ENCODE data around the gene CTDP1.
"Not testable (repeated sequence)": the region's sequence is repeated elsewhere in the genome, so short reads cannot be mapped to it uniquely, and the experiment has no call there.

CTDP1 gene

DNA sequence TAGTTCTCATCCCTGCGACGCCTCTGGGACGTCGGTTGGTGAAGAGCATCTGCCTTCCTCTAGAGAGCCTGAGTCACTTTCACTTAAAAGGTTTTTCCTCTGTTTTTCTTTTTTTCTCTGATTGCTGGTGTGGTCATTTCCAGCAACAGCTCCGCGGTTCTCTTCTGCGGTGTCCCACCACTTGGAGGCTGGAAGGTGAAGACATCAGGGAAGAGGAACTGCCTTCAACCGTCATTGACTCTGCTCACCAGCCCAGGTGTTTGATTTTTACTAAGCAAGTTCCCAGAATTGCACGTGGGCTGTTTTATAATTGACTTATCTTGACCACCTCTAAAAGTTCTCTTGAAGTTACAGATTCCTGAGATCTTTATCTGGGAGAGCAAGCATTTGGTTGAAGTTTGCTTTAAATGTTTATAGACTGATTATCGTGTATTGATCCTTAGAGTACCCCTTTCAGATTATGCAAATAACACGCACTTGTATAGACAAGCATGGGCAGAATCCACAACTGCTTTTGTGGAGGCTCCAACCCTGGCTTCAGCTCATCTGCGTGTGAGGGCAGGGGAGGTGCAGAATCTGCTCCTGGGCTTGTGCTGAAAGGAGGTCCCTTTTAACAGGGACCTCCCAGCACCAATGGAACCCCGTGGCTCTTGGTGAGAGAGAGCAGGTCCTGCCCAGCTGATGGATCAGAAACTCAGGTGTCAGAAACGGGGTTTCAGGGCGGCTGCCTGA lies 3.5 kb downstream of the CTDP1 start:
- DNase-seq = no peak

DNA sequence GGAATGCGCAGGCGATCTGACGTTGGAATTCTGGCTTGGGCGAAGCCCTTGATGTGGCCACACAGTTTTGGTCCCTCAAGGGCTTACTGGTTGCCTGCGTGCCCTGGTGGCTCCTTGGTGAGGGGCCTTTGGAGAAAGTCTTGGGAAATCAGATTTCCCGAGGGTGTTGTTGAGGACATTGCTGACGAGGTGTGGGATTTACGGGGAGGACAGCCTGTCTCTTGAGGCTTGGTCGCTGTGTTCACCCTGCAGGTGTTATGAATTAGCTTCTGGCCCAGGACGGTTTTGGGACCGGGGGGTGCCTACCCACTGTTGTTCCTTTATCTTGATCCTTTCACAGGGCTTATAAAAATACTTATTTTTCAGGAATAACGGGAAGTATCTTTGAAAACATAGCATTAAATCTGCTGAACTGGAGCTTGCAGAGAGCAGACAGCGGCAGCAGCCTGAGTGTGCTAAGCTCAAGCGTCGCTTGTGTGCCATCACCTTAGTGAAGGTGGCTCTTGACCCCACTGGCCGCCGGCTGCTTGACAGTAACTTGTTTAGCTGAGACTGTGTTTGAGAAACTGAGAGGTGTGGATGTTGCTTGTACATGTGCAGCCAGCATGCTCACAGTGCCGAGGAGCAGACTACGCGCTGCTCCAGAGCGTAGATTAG lies 4.2 kb downstream of the CTDP1 start:
- no peak for DNase-seq

DNA sequence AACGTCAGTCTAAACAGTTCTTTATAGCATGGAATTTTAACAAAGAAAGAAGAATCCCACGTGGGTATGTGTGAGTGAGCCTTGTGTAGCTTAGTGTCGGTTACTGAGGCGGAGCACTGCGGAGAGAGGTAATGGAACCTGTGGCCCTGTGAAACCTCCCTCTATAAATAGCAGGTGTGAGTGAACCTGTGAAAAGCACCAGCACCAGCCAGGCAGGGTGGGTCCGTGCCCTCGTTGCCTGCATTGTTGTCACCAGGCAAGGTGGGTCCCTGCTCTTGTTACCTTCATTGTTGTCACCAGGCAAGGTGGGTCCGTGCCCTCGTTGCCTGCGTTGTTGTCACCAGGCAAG lies 4.7 kb downstream of the CTDP1 start:
- DNase-seq = no peak

DNA sequence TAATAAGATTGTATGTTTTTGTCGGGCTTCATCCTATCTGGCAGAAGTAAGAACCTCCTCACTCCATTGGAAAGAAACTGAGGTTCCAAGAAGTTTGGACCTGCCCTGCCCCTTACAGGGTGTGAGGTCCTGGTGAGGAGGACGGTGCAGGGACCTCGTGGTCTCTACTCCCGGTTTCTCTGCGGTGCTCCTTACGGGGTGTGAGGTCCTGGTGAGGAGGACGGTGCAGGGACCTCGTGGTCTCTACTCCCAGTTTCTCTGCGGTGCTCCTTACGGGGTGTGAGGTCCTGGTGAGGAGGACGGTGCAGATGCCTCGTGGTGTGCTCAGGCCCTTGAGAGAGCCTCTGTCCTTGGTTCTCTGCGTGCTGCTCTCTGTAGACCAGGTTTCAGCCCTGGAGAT lies 5.2 kb downstream of the CTDP1 start:
- DNase-seq = no peak

DNA sequence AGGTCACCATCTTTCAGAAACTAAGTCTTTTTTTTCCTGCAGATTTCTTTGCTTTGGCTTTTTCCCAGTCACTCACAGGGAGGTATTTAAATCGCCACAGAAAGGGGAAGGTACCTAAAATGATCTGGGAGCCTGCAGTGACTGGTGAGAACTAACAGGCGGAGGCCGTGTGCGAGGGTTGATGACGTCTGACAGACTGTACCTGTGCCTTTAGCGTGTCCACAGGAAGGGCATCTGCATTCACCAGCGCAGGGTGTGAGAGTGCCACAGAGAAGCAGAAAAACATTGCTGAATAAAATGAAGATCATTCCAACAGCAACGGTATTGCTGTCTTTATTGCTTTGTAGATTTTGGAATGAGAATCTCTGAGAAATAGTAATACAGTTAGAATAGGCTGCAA lies 5.7 kb downstream of the CTDP1 start:
- DNase-seq = no peak

DNA sequence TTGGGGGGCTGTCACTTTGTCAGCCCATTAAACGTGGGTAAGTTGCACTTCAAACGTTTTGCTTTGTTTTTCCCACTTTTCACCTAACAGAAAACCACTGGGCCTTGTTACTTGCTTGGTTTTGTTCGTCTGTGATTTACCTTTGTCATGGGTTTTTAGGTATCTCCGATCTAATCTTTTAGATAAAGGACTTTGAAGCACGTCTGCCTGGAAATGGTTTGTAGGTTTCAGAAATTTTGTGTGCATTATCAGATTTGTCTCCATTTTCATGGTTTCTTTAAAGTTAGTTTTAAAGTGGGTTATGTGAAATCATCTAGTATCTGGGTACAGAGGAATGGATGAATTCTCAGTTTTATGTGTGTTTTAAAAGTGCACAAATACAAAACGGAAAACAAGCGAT lies 6.4 kb downstream of the CTDP1 start:
- DNase-seq = no peak

DNA sequence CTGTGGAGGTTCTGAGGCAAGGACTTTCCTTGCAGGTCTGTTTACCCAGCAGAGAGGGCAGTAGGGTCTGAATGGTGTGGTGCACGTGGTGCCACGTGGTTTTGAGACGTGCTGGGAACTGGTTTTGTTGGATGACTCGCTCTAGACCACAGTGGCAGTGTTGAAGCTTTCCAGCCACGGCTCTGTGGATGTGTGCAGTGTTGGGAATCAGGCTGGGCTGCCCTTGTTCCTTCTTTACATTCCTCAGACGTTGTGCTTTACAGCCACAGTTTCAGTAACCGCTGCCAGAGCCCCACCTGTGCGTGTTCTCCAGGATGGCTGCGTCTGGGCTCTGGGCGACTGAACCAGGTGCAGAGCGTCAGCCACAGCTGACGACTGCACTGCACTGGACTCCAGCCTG lies 8.2 kb downstream of the CTDP1 start:
- DNase-seq = no peak

DNA sequence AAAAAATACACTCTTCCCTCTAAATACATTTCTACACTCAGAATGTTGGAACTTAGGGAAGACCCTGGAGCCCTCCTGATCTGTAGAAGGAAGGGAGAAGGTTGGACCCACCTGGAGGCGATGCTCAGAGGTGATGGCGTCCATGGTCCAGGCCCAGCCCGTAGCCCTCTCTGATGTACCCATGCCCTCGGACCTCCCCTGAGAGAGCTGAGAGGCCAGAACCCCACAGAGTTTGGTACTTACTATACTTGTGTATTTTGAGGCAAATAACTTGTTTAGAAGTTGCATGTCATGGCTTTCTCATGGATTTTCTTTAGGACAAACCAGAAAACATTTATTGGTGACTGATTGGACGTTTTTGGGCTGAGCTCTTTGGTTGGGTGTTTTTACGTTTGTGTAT lies 10.5 kb downstream of the CTDP1 start:
- DNase-seq = no peak

DNA sequence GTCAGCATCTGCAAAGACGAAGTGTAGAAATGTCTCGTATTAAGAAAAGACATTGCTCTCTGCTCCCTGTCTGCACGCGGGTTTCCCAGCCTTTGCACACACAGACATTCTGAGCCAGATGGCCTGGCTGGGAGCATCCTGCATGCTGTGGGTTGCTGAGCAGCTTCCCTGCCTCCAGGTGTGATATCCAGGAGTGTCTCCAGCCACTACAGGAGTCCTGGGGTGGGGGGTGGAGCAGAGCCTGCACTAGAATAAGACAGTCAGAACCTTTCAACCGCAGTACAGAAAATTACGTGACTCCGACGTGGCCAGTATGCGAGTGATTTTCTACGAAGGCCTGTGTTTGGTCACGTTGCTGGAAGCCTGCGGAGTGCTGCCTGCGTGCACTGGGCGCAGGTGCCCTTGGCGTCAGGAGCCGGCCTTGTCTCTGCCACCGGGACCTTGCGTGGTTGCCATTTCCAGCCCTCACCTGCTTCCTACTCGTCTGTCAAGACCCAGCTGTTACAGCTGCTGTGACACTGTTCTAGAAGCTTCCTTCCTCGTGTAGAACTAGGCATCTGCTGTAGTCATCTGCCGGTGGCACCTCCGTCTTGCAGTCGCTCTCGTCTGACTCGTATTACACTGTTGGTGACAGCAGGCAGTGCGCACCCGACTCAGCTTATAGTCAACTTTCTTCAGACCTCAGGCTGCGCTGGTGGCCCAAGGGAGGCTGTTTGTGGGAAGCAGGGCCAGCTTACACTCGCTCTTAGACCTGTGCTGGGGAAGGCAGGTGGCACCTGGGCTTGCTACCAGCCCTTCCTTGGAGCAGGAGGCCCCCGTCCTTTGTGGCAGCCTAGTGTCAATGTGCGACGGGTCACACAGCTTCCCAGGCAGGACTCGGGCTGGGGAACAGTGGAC lies 11.2 kb downstream of the CTDP1 start:
- no peak for DNase-seq

DNA sequence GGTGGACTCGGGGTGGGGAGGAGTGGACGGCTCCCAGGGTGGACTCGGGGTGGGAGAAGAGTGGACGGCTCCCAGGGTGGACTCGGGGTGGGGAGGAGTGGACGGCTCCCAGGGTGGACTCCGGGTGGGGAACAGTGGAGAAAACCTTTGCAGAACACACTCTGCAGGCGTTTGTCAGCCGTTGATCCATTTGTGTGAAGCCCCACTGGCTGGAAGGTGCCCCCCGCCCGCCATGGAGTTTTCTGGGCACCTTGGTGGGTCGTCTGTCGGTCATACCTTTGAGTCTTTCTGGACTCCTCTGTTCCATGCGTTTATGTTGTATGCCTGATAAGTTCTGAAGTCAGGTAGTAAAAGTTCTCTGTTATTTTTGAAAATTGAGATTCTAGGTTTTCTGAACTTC lies 12.5 kb downstream of the CTDP1 start:
- DNase-seq = no peak

DNA sequence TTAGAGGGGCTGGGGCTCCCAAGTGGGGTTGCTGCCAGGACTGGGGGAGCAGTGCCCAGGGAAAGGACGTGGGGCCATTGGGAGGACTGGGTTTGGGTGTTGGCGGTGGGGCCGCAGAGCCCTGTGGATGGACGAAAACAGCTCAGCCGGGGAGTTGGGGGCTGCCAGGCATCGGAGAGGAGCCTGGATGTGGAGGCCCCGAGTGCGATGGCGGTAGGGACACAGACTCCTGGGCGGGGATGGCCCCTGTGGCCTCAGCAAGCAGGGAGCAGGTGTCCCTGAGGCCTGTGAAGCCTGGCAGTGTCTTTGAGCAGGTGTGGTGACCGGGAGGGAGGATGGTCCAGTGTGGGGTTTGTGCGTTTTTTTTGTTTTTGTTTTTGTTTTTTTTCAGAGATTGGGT lies 13.3 kb downstream of the CTDP1 start:
- no peak for DNase-seq

DNA sequence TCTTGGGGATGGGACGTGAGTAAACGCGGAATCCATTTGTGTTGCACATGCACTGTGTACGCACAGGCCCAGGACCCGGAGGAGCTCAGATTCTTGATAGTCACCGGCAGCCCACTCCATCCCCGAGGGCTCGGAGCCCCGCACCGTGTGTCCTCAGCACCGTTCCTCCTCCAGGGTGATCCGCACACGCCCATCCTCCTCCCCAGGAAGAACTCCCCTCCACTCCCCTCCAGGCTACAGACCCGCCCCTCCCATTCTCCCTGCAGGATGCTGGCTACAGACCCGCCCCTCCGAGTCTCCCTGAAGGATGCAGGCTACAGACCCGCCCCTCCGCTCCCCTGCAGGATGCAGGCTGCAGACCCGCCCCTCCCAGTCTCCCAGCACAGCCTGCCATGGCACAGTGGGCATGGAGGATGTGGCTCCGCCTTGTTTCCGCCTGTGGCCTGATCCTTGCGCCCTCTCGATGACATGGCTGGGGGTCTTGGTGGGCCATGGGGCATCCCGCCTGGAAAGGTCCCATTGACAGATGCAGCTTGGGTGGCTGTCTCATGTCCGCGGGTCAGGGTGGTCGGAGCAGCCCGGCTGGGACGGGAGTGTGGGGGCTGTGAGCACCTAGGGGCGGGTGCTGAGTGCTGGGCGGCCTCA lies 14.1 kb downstream of the CTDP1 start:
- no peak for DNase-seq

DNA sequence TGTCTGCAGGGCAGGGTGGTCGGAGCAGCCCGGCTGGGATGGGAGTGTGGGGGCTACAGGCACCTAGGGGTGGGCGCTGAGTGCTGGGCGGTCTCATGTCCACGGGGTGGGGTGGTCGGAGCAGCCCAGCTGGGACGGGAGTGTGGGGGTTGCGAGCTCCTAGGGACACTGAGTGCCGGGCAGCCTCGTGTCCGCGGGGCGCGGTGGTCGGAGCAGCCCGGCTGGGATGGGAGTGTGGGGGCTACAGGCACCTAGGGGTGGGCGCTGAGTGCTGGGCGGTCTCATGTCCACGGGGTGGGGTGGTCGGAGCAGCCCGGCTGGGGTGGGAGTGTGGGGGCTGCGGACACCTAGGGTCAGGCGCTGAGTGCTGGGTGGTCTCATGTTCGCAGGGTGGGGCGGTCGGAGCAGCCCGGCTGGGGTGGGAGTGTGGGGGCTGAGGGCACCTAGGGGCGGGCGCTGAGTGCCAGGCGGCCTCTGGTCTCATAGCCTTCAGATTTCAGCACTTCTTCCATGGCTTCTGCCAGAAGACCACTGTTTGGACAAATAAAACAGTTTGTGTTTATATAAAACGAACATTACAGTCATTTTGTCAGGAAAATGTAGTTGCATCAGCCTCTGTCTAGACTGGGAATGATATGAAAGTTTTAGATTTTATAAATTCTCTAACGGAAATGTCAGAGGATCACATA lies 14.7 kb downstream of the CTDP1 start:
- not testable (repeated sequence) for DNase-seq

DNA sequence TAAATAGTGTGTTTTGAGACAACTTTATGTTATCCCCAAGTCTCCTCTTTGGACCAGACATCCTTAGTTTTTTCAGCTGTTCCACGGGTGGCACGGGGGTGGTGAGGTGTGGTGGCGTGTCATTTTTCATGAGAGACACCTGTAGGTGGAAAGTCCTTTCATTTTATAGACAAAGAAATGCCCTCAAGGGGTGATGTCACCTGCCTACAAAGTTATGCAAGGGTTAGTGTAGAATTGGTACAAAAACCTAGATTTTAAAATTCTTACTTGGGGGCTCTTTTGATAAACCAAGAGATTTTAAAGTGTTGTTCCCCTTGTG lies 15.3 kb downstream of the CTDP1 start:
- no peak for DNase-seq

DNA sequence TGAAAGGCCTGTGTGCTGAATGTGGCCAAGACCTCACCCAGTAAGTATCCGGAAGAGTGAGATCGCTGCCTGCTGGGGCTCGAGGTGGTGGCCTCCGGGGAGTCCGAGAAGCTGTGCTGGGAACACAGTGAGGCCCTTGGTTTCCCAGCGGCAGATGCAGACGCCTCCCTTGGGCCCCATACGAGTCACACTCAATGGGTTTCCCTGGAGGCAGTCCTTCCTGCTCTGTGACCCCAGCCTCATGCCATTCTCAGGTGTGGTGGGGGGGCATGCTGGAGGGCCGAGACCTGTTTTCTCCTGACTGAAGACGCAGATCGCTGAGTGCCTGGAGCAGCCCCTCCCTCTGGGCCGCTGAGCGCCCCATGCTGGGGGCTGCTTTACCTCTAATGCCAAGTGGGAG lies 15.7 kb downstream of the CTDP1 start:
- no peak for DNase-seq

DNA sequence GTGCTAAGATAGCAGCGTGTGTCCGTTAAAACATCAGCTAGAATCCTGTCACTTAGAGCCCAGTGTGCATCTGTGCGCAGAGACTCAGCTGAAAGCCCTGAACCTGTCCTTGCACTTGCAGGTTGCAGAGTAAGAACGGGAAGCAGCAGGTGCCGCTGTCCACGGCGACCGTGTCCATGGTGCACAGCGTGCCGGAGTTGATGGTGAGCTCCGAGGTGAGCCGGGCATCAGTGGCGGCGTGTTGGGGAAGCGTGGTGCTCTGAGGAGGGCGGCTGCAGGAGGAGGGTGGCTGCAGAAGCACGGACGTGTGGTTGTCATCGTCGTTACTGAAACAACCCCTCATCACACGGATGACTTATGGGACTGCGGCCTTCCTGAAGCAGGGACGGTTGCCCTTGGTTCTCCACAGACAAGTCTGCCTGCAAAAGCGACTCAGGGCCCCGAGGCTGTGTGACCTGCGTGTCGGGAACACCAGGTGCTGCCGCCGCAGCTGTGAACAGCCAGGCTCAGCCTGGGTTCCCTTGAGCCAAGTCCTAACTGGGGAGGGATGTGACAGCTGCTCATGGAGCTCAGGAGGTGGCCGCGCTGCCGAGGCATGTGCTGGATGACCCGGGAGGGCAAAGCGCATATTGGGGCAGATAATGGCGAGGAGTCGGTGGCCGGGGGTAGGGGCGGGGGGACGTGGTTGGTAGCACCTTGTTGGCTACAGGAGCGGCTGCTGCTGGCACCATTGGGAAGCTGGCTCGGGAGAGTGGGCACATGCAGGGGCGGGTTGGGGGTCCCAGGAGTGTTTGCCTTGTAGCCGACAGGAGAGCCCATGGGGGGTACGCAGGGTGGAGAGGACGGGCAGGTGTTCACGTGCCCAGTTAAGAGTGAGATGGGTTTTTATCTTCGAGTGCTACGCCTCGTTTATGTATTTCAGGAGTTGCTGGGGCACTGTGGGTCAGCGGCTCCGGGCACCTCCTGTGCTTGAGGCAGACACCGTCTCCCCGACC lies 16.6 kb downstream of the CTDP1 start:
- DNase-seq = no peak

DNA sequence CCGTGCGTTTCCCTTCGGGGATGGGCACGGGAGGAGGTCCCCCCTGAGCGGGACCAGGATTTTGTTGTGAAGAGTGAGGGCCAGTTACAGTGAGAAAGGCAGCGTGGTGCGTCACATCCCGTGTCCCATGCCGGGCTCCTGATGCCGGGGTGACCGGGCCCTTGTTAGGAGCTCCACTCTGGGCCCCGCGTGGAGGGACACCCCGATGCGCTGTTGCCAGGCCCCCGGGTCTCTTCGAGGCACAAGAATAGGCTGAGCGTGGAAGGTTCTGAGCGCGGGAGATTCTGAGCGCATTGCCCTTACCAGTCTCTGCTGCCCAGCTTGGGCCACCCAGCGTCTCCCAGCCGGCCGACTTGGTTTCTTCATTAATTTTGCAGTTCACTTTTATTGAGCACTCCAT lies 17.6 kb downstream of the CTDP1 start:
- DNase-seq = no peak

DNA sequence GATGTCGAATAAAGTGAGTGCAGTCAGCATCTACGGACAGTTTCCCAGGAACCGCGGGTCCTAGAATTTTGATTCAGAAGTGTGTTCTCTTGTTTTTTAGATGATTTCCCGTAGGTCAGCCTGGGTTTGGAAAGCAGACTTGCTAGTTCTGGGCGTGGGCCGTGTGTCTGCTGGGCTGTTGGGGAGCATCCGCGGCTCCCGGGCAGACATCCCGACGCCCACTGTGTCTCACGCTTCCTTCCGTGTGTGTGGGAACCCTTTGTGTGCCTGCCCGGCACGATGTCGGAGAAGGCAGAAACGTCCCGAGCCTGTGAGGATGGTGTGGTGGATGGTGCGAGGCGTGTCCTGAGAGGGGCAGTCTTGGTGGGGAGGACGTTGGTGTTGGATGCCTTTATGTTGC lies 18.4 kb downstream of the CTDP1 start:
- no peak for DNase-seq

DNA sequence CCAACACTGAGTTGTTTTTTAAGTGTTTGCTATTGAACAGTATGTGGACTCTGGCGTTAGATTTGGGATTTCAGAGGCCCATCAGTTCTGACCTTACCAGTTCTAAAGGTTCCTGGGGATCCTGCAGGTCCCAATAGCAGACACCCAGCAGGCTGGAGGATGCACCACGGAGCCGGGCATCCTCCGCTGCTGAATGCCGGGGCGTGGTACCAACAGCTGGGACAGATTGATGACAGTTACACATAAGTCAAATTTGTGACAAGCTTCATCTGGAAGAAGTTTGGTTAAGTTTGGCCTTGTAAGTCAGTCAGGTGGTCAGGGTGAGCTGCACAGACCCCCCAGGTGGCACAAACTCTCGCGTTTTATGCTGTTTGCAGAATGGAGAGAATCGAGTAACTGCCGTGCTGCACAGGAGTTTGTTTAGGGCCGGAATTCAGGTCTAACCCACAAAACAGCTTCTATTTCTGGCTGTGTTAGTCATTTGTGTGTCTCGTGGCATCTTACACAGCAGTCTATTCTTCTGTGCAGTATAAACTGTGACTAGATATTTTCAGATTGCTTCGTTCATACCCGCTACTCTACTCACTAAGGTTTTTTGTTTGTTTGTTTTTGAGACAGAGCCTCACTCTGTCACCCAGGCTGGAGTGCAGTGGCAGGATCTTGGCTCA lies 19.2 kb downstream of the CTDP1 start:
- DNase-seq = no peak

DNA sequence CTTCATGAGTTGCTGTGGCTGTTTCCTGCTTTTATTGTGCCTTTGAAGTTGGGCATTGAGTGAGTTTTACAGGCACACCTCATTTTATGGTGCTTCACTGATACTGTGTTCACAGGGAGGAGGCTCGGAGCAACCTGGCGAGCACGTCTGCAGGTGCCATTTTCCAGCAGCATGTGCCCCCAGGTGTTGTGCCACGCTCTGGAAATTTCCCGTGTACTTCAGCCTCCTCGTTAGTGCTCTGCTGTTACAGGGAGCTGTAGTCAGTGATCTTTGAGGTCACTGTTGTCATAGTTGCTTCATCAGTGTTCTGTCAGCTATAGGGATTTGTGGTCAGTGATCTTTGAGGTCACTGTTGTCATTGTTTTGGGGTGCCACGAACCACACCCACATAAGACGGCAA lies 20.1 kb downstream of the CTDP1 start:
- DNase-seq = no peak

DNA sequence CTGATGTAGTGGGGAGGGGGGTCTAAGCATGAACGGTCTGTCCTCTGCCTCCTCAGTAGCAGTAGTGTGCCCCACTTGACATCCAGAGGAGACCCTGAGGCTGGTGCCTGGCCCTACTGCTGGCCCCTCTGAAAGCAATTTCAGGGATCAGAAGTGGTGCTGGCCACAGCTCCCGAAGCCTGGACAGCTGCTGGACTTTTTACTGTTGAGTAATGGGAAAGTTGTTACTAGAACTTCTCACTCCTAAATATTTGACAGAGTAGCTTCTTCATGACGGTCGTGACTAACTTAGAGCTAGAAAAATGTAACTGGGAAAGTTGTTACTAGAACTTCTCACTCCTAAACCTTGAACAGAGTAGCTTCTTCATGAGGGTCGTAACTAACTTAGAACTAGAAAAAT lies 23.3 kb downstream of the CTDP1 start:
- DNase-seq = no peak
